Measurements from ENCODE around the gene ACTL7B. TPM values are rescaled to one million over a fixed set of nuclear protein-coding genes. Genes with fewer than 3 reads are reported as not detected.

Gene ACTL7B
- total RNA-seq, 4 donors from 2014 or later: not detected

- intact Hi-C loops (cut with DNase I; ENCODE audit: low total_unique reads): no loop called here
- WGBS, 2 donors: 94 to 95% methylated on average over 1 of the region's 1 CpG
- TF ChIP-seq CTCF (IDR thresholded peaks at IDR 0.05): no peak
- no peak for TF ChIP-seq POLR2A (IDR thresholded peaks at IDR 0.05)
- DNase-seq (ENCODE audit: low spot score in 2 of 2): no peak
- no peak overlapping the region for H3K4me3 ChIP-seq (ENCODE audit: low read depth, poor library complexity, severe bottlenecking)
Measured at GRCh38 chr9:108831496-108832178, 24.1 kb downstream of the ACTL7B start.

- intact Hi-C loops (cut with DNase I; ENCODE audit: low total_unique reads): no loop called here
- 33 to 35% methylated on average over 2 of the region's 2 CpGs for WGBS, 2 donors
- TF ChIP-seq POLR2A (IDR thresholded peaks at IDR 0.05) (no peak), CTCF (IDR thresholded peaks at IDR 0.05) (no peak)
- no peak overlapping the region for H3K4me3 ChIP-seq (ENCODE audit: low read depth, poor library complexity, severe bottlenecking)
- DNase-seq (ENCODE audit: low spot score in 2 of 2): no peak
Measured at GRCh38 chr9:108830272-108830671, 25.5 kb downstream of the ACTL7B start.

- WGBS, 2 donors: 80 to 89% methylated on average over 3 of the region's 3 CpGs
Measured at GRCh38 chr9:108823829-108824228, 32.0 kb downstream of the ACTL7B start.

GRCh38 chr9:108816037-108816436 lies 39.7 kb downstream of the ACTL7B start:
- no peak for TF ChIP-seq CTCF (IDR thresholded peaks at IDR 0.05)
- H3K4me3 ChIP-seq (ENCODE audit: low read depth, poor library complexity, severe bottlenecking): no peak overlapping the region
- 63 to 79% methylated on average over 10 of the region's 10 CpGs for WGBS, 2 donors
- no peak for DNase-seq (ENCODE audit: low spot score in 2 of 2)
- intact Hi-C loops (cut with DNase I; ENCODE audit: low total_unique reads): no loop called here

More at GRCh38 chr9:108823829-108824228, 32.0 kb downstream of the ACTL7B start:
- H3K4me3 ChIP-seq (ENCODE audit: low read depth, poor library complexity, severe bottlenecking): no peak overlapping the region
- no peak for DNase-seq (ENCODE audit: low spot score in 2 of 2)
- TF ChIP-seq POLR2A (IDR thresholded peaks at IDR 0.05) (no peak), CTCF (IDR thresholded peaks at IDR 0.05) (no peak)
- intact Hi-C loops (cut with DNase I; ENCODE audit: low total_unique reads): no loop called here

GRCh38 chr9:108815156-108815555 lies 40.6 kb downstream of the ACTL7B start:
- DNase-seq (ENCODE audit: low spot score in 2 of 2): no peak
- TF ChIP-seq POLR2A (IDR thresholded peaks at IDR 0.05): no peak
- 69 to 75% methylated on average over 3 of the region's 3 CpGs for WGBS, 2 donors
- H3K4me3 ChIP-seq (ENCODE audit: low read depth, poor library complexity, severe bottlenecking): no peak overlapping the region
- intact Hi-C loops (cut with DNase I; ENCODE audit: low total_unique reads): no loop called here

- intact Hi-C loops (cut with DNase I; ENCODE audit: low total_unique reads): no loop called here
- no peak overlapping the region for H3K4me3 ChIP-seq (ENCODE audit: low read depth, poor library complexity, severe bottlenecking)
- 96 to 98% methylated on average over 2 of the region's 2 CpGs for WGBS, 2 donors
- TF ChIP-seq CTCF (IDR thresholded peaks at IDR 0.05) (no peak), POLR2A (IDR thresholded peaks at IDR 0.05) (no peak)
- DNase-seq (ENCODE audit: low spot score in 2 of 2): peak in 1 of 2 donors; percentile 28
Measured at GRCh38 chr9:108813951-108814601, 41.7 kb downstream of the ACTL7B start.

All from lower leg skin (tissue), 4 donors.